ENCODE data around the gene SPDYE11.
"Not testable (repeated sequence)": the region's sequence is repeated elsewhere in the genome, so short reads cannot be mapped to it uniquely, and the experiment has no call there.

Gene SPDYE11, protein sequence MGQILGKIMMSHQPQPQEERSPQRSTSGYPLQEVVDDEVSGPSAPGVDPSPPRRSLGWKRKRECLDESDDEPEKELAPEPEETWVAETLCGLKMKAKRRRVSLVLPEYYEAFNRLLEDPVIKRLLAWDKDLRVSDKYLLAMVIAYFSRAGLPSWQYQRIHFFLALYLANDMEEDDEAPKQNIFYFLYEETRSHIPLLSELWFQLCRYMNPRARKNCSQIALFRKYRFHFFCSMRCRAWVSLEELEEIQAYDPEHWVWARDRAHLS

DNA sequence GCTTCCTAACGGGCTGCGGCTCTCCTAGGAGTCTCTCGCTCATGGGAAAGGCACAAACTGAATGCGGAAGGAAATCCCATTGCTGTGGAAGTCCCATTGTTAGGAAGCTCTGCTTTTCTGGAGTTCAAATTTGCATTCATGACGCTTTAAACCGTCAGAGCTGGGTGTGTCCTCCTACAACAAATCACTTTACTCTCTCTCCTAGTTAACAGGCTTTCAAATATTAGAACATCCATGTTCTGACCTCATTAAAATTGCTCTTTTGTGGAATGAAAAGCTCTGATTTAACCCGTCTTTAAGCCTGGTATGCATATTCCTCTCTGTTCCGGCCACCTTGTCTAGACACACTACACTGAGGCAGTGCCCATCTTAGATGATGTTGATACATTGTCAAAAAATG is at the start of gene SPDYE11:
Gene SPDYE11, minus strand, starts transcription at position 101 of the 400 bp plus-strand sequence. CDS start 1,800 bp downstream, outside the sequence.
- not testable (repeated sequence) for DNase-seq

DNA sequence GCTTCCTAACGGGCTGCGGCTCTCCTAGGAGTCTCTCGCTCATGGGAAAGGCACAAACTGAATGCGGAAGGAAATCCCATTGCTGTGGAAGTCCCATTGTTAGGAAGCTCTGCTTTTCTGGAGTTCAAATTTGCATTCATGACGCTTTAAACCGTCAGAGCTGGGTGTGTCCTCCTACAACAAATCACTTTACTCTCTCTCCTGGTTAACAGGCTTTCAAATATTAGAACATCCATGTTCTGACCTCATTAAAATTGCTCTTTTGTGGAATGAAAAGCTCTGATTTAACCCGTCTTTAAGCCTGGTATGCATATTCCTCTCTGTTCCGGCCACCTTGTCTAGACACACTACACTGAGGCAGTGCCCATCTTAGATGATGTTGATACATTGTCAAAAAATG is 28.2 kb upstream of the SPDYE11 start, which contains the start of gene SPDYE9:
Gene SPDYE9, minus strand, starts transcription at position 101 of the 400 bp plus-strand sequence. CDS start 1,800 bp downstream, outside the sequence.
- not testable (repeated sequence) for DNase-seq

DNA sequence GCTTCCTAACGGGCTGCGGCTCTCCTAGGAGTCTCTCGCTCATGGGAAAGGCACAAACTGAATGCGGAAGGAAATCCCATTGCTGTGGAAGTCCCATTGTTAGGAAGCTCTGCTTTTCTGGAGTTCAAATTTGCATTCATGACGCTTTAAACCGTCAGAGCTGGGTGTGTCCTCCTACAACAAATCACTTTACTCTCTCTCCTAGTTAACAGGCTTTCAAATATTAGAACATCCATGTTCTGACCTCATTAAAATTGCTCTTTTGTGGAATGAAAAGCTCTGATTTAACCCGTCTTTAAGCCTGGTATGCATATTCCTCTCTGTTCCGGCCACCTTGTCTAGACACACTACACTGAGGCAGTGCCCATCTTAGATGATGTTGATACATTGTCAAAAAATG is 28.0 kb downstream of the SPDYE11 start, which contains the start of gene SPDYE8:
Gene SPDYE8, minus strand, starts transcription at position 101 of the 400 bp plus-strand sequence. CDS start 1,800 bp downstream, outside the sequence.
- DNase-seq = not testable (repeated sequence)

DNA sequence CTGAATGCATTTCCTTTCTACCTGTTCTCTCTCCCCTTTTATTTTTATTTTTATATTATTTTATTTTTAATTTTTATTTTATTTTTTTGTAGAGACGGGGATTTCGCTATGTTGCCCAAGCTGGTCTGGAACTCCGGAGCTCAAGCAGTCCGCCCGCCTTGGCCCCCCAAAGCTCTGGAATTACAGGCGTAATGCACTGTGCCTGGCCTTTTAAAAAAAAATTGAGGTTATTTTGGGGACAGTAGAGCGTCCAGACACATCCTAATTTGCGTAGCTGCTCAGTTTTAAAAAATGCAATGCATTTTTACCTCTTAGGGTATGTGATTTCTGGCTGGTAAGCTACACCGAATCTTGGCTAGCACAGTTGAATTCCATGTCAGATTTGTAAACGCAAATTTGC is 51.2 kb downstream of the SPDYE11 start:
- DNase-seq = not testable (repeated sequence)

DNA sequence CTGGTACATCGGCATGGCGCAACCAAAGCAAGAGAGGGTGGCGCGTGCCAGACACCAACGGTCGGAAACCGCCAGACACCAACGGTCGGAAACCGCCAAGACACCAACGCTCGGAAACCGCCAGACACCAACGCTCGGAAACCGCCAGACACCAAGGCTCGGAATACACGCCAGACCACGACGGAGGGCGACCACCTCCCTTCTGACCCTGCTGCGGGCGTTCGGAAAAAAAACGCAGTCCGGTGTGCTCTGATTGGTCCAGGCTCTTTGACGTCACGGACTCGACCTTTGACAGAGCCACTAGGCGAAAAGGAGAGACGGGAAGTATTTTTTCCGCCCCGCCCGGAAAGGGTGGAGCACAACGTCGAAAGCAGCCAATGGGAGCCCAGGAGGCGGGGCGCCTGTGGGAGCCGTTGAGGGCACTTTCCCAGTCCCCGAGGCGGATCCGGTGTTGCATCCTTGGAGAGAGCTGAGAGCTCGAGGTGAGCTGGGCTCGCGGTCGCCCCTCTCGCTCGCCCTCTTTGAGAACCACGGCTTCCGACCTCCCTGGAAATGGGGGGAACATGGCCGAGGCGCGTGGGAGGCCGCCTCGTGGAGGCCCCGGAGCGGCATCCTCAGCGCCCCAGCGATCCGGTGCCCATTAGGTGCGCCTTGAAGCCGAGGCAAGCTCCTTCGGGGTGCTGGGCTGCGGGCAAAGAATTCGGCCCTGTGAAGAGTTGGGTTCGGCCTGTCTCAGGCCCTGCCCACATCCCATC is 51.8 kb downstream of the SPDYE11 start:
- DNase-seq = peak; percentile 96

DNA sequence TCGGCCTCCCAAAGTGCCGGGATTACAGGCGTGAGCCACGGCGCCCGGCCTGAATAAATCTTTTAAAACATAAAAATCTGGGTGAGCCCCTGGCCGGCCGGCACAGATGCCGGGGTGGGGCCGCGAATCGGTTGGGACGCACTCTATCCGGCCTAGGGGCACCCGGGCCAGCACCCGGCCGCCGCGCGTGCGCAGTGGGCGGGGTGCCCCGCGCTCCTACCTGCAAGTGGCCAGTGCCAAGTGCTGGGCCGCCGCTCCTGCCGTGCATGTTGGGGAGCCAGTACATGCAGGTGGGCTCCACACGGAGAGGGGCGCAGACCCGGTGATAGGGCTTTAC is 52.4 kb downstream of the SPDYE11 start:
- not testable (repeated sequence) for DNase-seq

DNA sequence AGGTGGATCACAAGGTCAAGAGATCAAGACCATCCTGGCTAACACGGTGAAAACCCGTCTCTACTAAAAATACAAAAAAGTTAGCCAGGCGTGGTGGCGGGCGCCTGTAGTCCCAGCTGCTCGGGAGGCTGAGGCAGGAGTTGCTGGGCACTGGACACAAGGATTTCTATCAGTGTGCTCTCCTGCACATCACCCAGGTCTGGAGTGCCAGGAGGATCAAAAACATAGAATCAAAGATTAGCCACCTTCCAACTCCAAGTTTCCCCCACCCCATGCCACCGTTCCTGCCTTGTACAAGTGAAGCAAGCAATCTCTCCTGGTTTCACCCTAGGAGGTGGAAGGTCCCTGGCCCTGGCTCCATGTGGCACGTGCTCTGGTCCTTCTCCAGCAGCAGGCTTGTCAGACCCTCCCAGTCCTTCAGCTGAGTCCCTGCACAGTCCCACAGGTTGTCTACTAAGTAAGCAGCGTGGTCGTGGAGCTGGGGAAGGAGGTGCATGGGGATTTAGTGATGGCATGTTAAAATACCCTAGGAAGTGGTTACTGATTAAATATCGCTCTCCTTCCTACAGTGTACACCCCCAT is 59.7 kb downstream of the SPDYE11 start:
- not testable (repeated sequence) for DNase-seq

Measured in islet precursor cell (in vitro differentiated cells).